Activated naive CD4-positive, alpha-beta T cell (primary cell): Measurements from ENCODE around the gene JAGN1.
A peak's percentile ranks its signal among the peaks of the same experiment; 100 is the strongest.
"Not testable (repeated sequence)": the region's sequence is repeated elsewhere in the genome, so short reads cannot be mapped to it uniquely, and the experiment has no call there.

Experiments used
- DNase-seq, 4 experiments: peaks; one replicate each; lab custom pipeline; 2025; lab: John Stamatoyannopoulos, UW

The JAGN1 gene

DNA sequence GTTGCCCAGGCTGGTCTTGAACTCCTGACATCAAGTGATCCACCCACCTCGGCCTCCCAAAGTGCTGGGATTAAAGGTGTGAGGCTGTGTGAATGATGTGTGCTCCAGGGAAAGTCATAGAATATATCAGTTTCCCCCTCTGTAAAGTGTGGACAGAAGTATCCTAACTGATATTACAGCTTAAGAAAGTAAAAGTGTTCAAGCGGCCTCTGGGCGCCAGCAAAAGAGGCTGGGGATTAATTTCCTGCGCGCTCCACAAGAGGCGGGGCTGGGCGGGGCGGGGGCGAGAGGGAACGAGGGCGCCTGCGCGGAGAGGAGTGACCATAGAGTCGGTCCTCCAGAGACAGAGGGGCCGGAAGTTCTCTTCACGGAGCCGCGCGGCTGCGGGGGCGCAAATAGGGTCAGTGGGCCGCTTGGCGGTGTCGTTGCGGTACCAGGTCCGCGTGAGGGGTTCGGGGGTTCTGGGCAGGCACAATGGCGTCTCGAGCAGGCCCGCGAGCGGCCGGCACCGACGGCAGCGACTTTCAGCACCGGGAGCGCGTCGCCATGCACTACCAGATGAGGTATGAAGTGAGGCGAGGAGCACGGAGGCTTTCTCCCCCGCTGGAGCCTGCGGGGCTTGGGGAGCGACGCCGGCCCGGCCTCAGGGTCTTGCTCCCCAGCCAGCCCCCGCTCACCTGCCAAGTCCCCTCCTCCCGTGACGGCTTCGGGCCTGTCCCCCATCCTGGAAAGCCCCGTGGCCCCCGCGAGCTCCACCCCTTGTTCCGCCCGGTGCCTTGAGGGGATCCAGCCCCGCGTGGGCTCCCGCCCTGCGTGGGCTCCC, at the start of gene JAGN1:
Gene JAGN1, plus strand, starts transcription at position 362 of the 823 bp plus-strand sequence. Its CDS starts 113 bp downstream, at position 475.
- peak; percentile 87 to 92 (median 92) for DNase-seq

DNA sequence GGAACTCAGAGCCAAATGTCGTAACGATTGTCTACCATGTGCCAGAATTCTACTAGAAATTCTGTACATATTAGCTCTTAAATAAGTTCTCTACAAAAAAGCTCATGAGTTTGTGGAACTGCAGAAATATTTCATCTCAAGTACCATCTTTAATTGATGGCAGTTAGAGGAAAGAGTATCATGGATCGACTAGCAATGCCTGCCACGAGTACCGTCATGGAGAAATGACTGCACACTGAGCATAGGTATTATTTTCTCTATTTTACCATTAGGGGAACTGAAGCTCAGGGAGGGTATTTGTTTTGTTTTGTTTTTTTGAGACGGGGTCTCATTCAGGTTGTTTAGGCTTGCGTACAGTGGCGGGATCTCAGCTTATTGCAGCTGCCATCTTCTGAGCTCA, 49.4 kb upstream of the JAGN1 start:
- DNase-seq: no peak

DNA sequence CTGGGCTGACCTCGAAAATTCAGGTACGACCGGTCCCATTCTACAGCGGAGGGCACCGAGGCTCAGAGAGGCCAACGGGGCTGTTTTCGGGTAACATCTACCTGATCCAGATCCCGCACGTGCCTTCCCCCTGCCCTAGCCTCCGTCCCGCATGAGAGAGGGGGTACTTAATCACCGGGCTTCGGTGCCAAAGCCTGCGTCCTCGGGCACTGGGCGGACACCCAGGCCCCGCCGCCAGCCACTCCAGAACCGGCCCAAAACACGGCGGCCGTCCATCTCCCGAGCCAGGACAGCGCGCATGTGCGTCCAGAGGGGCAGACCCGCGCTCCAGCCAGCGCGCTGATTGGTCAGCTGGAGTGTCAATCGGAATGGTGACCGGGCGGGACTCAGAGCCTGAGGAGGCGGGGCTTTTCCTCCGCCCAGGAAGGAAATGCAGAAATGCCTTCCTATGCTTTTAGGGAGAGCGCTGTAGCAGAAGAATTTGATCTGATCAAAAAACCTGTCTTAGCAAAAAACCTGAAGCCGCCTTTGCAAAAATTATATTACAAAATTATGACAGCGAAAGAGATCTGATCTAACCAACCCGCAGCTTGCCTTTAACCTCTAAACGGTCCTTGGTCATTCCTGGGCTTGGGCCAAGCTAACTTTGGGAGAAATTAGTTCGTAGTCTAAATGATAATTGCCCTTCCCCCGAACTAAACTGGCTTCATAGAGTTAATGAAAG, 46.5 kb upstream of the JAGN1 start, which contains the start of gene RPUSD3:
Gene RPUSD3, minus strand, starts transcription at position 294 of the 724 bp plus-strand sequence. Its CDS starts 18 bp downstream, at position 276.
- DNase-seq: peak; percentile 91 to 98 (median 95)

DNA sequence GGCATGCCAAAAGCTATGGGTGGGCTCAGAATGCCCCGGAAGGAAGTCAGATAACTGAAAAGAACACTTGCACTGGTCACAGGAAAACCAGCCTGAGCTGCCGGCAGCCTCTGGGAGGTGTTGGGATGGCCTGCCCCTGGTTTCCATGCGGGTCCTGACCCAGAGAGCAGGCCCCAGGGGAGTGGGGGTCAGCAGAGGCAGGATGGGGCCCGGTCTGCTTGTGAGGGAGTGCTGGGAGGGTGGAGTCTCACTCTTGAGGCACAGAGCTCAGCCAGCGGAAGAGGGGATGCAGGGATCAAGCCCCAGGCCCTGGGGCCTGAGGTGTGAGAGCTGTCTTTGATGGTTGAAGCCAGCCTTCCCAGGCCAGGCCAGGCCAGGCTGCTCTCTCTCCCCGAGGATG, 44.2 kb upstream of the JAGN1 start:
- no peak for DNase-seq

DNA sequence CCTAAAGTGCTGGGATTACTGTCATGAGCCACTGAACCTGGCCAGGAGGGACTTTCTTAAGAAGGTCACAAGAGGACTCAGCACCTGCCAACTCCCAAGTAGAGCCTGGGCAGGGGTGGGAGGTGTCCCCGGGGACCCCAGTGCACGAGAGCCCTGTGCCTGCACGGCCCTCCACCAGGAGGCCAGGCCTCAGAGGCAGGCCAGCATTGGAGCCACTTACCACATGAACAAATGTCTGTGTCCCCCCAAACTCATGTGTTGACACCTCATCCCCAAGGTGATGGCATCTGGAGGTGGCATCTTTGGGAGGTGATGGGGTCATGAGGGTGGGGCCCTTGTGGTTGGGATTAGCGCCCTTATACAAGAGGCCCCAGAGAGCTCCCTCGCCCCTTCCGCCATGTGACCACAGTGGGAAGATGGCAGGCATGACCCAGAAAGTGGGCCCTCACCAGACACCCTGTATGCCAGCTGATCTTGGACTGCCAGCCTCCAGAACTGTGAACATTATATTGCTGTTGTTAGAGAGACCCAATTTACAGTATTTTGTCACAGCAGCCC, 43.4 kb upstream of the JAGN1 start:
- no peak for DNase-seq

DNA sequence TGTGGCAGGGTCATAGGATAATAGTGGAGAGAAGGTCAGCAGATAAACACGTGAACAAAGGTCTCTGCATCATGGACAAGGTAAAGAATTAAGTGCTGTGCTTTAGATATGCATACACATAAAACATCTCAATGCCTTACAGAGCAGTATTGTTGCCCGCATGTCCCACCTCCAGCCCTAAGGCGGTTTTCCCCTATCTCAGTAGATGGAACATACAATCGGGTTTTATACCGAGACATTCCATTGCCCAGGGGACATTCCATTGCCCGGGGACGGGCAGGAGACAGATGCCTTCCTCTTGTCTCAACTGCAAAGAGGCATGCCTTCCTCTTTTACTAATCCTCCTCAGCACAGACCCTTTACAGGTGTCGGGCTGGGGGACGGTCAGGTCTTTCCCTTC, 42.5 kb upstream of the JAGN1 start:
- not testable (repeated sequence) for DNase-seq

DNA sequence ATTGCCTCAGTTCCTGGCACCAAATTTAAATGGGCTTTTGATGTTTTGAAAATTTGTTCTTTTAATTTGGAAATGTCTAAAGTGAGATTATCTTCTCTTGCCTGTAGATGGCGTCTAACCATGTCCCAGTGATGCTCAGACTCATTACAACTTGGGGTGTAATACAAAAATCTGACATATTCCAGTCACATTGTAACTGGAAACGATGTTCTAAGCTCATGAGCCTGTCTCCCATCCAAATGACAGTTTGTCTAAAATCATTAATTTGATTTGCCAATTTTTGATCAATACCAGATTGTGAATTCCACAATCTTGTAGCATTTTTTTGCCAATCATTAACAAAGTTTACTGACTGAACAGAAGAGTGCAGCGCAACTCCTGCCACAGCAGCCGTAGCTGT, 41.5 kb upstream of the JAGN1 start:
- not testable (repeated sequence) for DNase-seq

DNA sequence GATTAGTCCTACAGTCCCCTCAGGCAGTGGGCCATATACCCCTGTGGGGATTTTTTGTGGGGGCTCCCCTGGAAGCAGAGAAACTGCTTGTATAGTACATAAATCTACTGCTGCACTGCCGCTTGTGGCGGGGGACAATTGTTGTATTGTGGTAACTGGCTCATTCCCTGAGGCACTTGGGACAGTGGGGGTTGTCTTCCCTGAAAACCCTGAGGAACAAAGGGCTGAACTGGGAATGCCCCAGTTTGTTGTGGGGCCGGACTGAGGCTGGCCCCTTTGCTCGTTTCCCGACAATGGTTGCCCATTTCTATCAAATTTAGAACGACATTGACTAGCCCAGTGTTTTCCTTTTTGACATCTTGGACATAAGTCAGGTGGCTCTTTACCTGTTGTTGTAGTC, 39.0 kb upstream of the JAGN1 start:
- DNase-seq: not testable (repeated sequence)

DNA sequence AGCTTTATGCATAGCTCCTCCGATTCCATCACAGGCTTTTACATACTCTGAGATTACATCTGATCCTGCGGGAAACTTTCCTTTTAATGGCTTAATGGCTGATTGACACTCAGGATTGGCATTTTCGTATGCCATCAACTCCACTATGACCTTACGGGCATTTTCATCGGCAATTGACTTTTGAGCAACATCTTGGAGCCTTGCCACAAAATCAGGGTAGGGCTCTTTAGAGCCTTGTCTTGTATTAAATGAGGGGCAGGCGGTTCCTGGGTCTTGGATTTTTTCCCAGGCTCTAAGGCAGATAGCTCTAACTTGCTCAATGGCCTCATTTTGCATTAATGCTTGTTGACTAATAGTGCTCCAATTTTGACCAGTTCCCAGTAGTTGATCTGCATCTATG, 38.5 kb upstream of the JAGN1 start:
- DNase-seq: not testable (repeated sequence)

DNA sequence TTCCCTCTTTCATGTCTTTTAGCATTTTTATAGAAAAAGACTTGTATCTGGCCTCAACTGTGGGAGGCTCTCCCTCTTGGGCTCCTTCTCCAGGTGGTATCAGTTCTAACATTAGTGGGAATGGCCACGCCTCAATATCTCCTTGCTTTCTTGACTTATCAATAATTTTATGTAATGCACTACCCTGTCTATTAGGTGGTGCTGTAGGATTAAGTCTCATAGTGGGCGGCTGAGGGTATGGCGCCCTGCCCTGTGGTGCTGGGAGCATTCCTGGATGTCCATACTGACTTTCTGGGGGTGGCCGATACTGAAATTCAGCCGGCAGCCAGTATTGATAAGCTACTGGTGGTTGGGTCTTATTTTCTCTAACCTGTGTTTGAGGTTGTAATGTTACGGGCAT, 37.9 kb upstream of the JAGN1 start:
- no peak for DNase-seq

DNA sequence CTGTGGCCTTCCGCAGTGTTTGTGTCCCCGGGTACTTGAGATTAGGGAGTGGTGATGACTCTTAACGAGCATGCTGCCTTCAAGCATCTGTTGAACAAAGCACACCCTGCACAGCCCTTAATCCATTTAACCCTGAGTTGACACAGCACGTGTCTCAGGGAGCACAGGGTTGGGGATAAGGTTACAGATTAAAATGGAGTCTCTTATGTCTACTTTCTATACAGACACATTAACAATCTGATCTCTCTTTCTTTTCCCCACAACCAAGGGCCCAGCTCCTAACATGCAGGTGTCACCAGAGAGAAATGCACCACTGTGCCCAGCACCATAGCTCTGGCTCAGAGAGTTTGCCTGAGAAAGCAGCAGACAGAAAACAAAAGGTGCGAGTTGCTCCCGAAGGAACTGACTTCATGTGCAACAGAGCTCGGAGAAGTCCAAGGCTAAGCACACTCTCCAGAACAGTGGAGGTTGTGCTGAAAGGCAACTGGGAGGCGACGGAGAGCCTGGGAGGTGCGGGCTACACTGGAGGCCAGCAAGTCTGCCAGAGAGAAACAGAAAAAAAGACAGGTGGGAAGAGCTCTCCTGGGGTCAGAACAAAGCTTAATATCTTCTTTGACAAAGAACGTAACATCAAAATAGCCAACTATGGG, 36.0 kb upstream of the JAGN1 start:
- DNase-seq: not testable (repeated sequence)

DNA sequence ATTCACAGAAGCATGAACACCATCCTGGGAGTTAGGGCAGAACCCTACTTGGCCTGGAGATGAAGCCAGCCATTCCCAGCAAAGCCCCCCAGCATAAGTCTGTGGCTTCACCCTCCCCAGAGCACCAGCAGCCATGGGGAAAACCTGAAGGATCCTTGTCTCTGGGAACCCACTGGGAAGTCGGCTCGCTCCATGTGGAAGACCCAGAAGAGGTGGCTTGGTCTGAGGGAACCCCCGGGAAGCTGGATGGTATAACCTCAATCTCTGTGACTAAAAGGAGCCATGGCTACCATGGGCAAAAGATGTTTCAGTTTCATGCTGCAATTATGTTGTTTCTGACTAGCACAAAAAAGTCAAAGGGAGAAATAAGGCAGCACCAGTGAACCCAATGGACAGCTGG, 34.8 kb upstream of the JAGN1 start:
- no peak for DNase-seq

DNA sequence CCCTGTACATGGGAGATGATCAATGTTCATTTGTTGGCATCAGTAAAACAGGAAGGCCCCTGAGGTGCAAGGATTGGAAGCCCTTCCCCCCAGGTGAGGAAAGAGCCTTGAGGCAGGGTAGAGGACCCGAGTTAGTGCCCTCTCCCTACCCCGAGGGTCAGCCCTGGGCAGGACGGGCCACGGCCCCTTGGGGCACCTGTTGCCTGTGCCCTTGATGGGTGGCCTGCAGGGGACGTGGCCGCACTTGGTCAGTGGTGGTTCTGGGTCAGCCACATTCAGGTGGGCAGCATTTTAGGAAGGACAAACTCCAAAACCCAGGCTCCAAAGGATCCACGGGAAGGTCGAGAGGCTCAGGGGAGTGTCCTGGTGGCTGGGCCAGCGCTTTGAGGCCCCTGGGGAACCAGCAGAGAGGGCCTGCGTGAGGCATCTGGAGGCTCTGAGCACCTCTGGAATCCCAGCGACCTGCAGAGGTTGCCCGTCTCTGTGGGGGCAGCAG, 30.8 kb upstream of the JAGN1 start:
- no peak for DNase-seq

DNA sequence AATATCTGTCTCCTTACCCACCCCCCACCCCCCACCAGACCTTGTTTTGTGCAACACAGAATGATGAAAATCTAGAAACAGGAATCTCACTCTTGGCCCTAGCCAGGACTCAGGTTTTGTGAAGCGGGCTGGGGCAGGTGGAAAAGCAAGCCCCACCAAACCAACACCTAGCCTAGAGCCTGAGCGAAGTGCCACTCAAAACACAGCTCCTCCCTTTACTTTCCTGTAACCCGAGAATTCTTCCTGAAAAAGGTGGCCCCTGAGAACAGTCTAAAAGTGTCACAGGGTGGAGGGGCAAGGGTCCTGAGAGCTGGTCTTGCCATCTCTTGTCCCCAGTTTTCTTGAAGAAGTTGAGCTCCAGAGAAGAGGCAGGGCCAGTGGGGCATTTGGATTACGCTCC, 29.2 kb upstream of the JAGN1 start:
- DNase-seq: no peak

DNA sequence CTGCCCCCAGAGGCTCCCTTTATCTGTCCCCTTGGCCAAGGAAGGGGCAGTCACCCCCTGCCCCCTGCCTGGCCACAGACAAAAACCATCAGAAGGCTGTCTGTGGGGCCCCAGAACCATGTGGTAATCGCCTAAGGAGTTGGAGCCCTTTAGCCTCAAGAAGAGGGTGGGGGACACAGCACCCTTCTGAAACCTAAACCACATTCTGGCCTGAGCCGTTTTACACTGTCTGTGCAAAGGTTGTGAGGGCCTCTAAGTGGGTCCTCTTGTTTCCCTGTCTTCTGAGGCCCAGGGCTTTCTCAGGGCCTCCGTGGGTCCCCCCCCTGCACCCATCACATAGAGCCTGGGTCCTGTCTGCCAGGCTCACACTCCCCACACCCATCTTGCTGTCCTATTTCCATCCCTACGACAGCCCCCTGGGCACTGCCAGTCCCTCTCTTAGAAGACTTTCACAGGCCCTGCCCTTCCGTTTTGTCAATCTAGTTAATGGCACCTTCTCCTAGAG, 28.7 kb upstream of the JAGN1 start:
- no peak for DNase-seq

DNA sequence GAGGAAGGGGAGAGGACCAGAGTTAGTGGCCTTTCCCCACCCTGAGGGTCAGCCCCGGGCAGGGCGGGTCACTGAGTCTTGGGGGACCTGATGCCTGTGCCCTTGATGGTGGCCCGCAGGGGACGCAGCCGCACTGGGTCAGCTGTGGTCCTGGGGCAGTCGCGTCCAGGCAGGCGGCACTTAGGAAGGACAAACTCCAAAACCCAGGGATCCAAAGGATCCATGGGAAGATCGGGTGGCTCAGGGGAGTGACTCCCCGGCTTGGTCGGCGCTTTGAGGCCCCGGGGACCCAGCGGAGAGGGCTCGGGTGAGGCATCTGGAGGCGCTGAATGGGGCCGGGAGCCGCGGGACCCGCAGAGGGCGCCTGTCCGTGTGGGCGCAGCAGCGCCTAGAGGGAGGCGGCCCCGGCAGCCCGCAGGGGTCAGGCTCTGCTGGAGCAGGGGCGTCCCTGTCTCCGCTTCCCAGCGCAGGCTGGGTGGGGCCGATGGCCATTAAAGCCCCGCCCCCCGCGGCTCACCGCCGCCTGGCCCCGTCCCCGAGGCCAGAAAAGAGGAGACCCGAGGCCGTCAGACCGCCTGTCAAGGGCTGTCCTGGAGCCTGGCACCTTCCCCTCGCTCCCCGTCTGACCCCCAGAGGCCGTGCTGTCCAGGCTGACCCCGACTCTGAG, 27.9 kb upstream of the JAGN1 start:
- DNase-seq: peak in 1 of 4 experiments; percentile 19

DNA sequence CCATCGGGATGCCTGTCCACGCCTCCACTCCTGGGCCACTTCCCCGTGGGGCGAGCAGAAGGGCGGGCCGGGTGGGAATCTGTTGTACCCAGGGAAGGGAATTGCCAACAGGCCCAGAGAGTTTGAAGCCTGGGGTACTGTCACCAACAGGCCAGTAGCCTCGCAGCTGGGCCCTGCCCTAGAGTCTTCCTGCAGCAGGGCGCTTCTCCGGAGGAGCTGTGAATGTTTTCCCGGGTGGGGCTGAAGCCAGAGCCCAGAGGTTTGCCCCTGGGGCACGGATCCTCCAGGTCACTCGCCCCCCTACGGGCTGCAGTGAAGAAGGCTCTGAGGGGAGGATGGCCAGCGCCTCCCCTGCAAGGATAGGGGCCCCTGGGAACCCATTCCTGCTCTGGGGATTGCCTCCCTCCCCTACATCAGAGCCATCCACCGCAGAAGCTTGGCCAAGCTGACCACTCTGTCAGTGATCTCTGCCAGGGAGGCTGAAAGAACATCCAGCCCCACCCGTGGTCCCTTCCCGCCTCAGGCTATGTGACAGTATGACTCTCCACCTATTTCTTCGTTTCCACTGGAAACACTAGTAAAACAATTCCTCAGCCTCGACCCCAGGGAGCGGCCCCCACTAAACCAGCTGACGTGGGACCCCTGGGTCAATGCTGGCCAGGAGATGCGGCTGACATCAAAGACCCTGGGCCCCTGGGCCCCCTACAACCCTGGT, 27.2 kb upstream of the JAGN1 start:
- no peak for DNase-seq

DNA sequence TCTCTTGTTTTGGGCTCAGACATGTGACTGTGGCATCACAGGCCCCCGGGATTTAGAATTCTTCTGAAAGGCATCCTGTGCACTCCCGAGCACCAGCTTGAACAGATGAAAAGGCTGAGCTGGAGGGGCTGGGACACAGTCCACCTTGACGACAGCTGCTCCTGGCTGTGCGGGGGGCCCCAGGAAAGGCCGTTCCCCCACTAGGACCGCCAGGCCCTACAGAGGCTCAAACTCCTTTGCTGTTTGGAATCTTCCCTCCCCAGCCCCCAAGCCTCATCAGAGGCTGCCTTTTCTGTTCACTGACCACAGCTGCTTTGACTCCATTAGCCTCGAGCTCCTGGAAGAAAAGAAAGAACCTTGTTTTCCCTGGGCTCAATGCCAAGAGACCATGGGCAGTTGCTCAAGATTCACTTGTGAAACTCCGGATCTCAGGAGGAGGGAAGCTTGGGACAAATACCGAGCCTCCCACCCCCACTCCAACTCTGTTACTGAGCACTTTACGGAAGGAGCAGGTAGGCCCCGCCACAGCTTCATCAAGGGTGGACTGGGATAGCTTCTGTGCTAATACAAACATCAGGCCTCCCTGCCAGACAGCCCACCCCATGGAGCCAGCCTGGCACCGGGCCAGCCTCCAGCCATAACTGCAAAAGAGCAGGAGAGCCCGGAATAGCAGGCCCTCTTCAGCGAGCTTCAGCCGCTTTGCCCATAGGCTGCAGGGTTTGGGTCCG, 26.0 kb upstream of the JAGN1 start:
- DNase-seq: no peak

DNA sequence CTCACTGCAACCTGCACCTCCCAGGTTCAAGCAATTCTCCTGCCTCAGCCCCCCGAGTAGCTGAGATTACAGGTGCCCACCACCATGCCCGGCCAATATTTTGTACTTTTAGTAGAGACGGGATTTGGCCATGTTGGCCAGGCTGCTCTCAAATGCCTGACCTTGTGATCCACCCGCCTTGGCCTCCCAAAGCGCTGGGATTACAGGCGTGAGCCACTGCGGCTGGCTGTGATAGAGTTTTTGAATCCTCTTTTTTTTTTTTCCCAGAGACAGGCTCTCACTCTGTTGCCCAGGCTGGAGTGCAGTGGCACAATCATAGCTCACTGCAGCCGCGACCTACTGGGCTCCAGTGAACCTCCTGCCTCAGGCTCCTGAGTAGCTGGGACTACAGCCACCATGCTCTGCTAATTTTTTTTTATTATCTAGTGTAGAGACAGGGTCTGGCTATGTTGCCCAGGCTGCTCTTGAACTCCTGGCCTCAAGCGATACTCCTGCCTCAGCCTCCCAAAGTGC, 25.2 kb upstream of the JAGN1 start:
- DNase-seq: not testable (repeated sequence)

DNA sequence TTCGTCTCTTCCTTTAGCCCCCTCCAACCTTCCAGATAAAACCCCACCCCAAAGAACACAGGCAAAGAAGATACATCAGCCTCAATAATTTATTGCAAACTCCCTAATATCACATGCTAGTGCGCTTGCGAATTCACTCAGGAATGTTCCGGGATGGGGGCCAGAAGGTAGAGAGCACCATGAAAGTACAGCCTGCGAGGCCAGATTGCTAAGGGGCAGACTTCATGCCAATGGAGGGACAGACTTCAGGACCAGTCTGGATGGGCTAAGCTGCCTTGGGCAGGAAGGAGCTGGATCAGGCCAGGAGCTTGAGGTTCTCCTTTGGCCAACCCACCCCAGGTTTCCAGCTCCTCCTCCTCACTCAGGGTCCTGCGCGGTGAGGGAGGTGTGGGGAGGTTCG, 23.8 kb upstream of the JAGN1 start:
- DNase-seq: no peak
